Muscle of arm (tissue), 12 donors: ENCODE results near the gene PODNL1. TPM values are rescaled to one million over a fixed set of nuclear protein-coding genes. Genes with fewer than 3 reads are reported as not detected.

Source experiments
- DNase-seq: peaks from one replicate; pipeline ENCODE4 v3.0.0-alpha.2; 2013
- polyA plus RNA-seq, 12 donors: library from polyadenylated mRNA; unstranded; fragments of 120-200 nt; gene quantifications; one replicate each; pipeline ENCODE4 v1.2.1, GENCODE V29; 2013; ENCODE audit not compliant: insufficient read length in 12 of 12

The PODNL1 gene
- polyA plus RNA-seq, 12 donors, result 0.27 to 1.4 (median 0.67) TPM; not detected in 2

- no peak for DNase-seq
Observed at GRCh38 chr19:13892870-13893269, 45.3 kb downstream of the PODNL1 start.

GRCh38 chr19:13890136-13890535 is 48.1 kb downstream of the PODNL1 start:
- no peak for DNase-seq

GRCh38 chr19:13888281-13888680 is 49.9 kb downstream of the PODNL1 start:
- no peak for DNase-seq

DNA sequence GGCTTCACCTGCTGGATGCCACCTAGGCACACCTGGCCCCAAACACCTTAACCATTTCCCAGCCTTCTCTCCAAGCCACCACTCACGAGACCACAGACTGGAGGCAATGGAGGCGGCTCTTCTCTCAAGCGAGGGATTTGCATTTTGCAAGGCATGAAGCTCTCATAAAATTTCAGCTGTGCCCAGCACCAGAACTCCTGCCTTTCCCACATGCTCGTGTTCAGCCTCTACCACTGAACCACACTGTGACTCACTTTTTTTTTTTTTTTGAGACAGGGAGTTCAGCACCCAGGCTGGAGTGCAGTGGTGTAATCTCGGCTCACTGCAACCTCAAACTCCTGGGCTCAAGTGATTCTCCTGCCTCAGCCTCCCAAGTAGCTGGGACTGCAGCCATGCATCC is 50.7 kb downstream of the PODNL1 start:
- no peak for DNase-seq

DNA sequence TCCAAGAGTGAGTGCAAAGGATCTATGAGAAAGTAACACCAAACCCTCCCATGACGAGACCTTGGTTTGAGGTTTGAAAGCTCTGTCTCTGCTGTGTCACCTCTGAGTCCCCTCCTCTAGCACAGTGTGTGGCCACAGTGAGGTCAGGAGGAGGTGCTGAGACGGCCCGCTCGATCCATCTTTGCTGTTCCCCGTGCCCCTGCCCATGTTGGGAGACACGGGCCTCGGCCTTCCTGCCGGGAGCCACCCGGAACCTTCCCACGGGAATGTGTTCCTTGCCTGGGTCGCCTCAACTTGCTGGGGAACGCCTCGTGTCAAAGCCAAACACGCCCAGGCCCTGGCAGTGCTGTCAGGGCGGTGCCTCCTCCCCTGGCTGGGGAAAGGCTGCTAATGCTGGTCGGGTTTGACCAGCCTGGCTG is 51.2 kb downstream of the PODNL1 start:
- no peak for DNase-seq

- DNase-seq, result no peak
Observed at GRCh38 chr19:13885826-13886365, 52.3 kb downstream of the PODNL1 start.

DNA sequence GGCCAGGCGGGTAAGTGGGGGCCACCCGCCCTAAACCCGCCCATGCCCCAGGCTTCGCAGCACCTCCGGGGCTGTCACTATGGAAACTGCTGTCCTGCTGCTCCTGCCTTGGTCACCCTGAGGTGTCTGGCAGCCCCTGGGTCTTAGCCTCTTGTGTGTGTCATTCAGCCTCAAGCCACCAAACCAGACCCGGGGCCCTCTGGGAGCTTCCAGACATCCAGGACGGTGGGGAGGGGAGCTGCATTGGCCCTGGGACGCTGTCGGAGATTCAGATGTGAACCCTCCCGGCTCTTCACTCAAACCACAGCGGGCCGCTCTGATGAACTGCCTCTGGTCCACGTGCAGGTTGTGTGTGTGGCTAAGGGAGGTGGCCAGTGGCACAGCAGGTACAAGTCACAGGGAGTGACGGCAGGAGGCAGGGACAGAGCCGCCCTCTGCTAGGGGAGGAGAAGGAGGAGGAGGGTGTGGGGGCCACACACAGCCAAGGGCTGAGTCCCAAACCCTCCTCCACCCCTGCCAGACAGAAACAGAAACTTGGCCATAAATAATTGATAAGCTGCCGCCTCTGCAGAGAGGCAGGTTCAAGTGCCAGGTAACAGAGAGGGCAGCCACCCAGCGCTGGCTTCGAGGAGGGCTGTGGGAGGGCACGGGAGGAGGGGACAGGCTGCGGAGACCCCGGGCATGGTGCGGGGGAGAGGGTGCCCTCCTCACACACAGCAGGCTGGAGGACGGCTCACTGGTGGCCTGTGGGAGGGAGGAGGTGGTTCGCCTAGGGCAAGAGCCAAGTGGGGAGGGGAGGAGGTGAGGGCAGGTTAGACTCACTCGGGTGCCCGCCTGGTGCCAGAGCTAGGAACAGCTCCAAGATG is 53.3 kb downstream of the PODNL1 start:
- no peak for DNase-seq

GRCh38 chr19:13883516-13884064 is 54.6 kb downstream of the PODNL1 start:
- DNase-seq, result no peak

DNA sequence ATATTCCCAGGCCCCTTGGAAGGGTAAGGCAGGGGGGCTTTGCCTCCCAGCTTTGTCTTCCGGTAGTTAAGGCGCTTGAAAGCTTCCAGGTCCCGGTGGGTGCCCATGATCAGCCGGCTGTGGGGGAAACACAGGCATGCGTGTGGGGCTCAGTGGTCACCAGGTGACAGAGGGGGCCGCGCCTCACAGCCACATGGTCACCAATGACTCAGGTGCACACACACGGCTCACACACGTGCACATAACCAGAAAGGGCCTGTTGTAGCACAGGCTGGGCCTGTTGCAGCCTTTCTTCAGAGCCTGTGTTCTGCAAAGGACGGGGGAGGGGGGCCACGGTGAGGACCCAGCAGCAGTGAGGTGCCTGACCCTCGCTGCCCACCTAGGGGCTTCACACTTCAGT is 55.4 kb downstream of the PODNL1 start:
- DNase-seq, result no peak

DNA sequence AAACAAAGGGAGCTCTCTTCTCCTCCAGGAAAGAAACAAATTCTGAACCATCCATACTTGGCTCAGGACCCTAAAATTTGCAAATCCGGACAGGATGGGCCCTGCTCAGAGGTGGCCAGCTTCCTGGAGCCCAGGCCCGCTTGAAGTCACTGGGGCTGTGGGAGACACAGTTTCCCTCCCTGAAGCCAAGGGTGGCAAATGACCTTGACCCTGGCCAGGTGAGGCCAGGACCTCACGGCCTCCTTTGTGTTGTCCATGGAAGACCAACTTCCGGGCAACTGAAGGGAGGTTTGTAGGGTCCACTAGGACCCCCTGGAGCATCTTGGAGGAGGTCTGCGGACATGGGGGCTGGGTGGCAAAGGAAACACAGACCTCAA is 55.8 kb downstream of the PODNL1 start:
- DNase-seq, result no peak

- no peak for DNase-seq
Observed at GRCh38 chr19:13881692-13882418, 56.4 kb downstream of the PODNL1 start.

- no peak for DNase-seq
Observed at GRCh38 chr19:13881251-13881691, 56.9 kb downstream of the PODNL1 start.

Other genes starting within 250 kb of the PODNL1 start
- 10 to 100 TPM in 11 of 12 donors, not detected in 1; 10.1 to 32.8 (median 16.4) TPM for gene MRI1, start 173.9 kb downstream of the PODNL1 start, polyA plus RNA-seq
- 100 to 1,000 TPM in 8 of 12 donors, 10 to 100 TPM in 3, not detected in 1; 81.0 to 188 (median 105) TPM for gene C19orf53, start 164.0 kb downstream of the PODNL1 start, polyA plus RNA-seq
- 1 to 10 TPM in 10 of 12 donors, not detected in 2; 2.1 to 5.2 (median 3.5) TPM for gene ZSWIM4, start 143.0 kb downstream of the PODNL1 start, polyA plus RNA-seq
- gene NANOS3, start 61.3 kb downstream of the PODNL1 start, polyA plus RNA-seq, result 1 to 10 TPM in 8 of 12 donors, under 1 TPM in 2, not detected in 2; 0.72 to 2.4 (median 1.6) TPM
- gene BRME1, start 32.3 kb downstream of the PODNL1 start, polyA plus RNA-seq, result 10 to 100 TPM in 1 of 12 donors, 1 to 10 TPM in 10, not detected in 1; 2.1 to 24.7 (median 3.7) TPM
- gene CC2D1A, start 32.2 kb downstream of the PODNL1 start, polyA plus RNA-seq, result 10 to 100 TPM in 9 of 12 donors, 1 to 10 TPM in 2, not detected in 1; 7.6 to 28.3 (median 12.1) TPM
- 10 to 100 TPM in 11 of 12 donors, not detected in 1; 13.7 to 25.4 (median 17.0) TPM for gene DCAF15, start 14.1 kb upstream of the PODNL1 start, polyA plus RNA-seq
- gene RFX1, start 67.9 kb upstream of the PODNL1 start, polyA plus RNA-seq, result 10 to 100 TPM in 2 of 12 donors, 1 to 10 TPM in 9, not detected in 1; 3.7 to 11.1 (median 5.2) TPM
- gene RLN3, start 89.7 kb upstream of the PODNL1 start, polyA plus RNA-seq, result not detected
- 1 to 10 TPM in 11 of 12 donors, not detected in 1; 2.0 to 8.2 (median 2.8) TPM for gene IL27RA, start 93.3 kb upstream of the PODNL1 start, polyA plus RNA-seq
- 1 to 10 TPM in 2 of 12 donors, under 1 TPM in 8, not detected in 2; 0.35 to 2.5 (median 0.71) TPM for gene PALM3, start 123.7 kb upstream of the PODNL1 start, polyA plus RNA-seq
- gene MISP3, start 134.4 kb upstream of the PODNL1 start, polyA plus RNA-seq, result 1 to 10 TPM in 2 of 12 donors, under 1 TPM in 9, not detected in 1; 0.29 to 6.6 (median 0.58) TPM
- gene C19orf67, start 147.4 kb upstream of the PODNL1 start, polyA plus RNA-seq, result under 1 TPM in 1 of 12 donors, not detected in 11; 0.13 TPM
- gene SAMD1, start 152.3 kb upstream of the PODNL1 start, polyA plus RNA-seq, result 10 to 100 TPM in 11 of 12 donors, not detected in 1; 24.7 to 61.1 (median 39.3) TPM
- gene PRKACA, start 179.3 kb upstream of the PODNL1 start, polyA plus RNA-seq, result 100 to 1,000 TPM; 192 to 648 (median 407) TPM
- 10 to 100 TPM in 4 of 12 donors, 1 to 10 TPM in 7, not detected in 1; 6.6 to 22.8 (median 9.8) TPM for gene ASF1B, start 198.2 kb upstream of the PODNL1 start, polyA plus RNA-seq